Neural cell (in vitro differentiated cells): Measurements from ENCODE around the gene CHRNA4. TPM values are rescaled to one million over a fixed set of nuclear protein-coding genes. Genes with fewer than 3 reads are reported as not detected.

Experiments
- H2AFZ ChIP-seq: fragments of 200-600, 300-800 bp; sonication (generic), shearing (Covaris generic); 2 replicates; pipeline ENCODE4 v1.6.0; 2014; ENCODE audit warnings: low read depth, mild to moderate bottlenecking, antibody characterized with exemption, low read length, moderate library complexity
- H3F3A ChIP-seq: fragments of 200-600 bp; shearing (Covaris generic); 2 replicates; pipeline ENCODE4 v1.6.1; 2016; ENCODE audit warnings: mild to moderate bottlenecking, moderate library complexity, mixed read lengths, antibody characterized with exemption, low read length; ENCODE audit not compliant: insufficient read depth, poor library complexity, severe bottlenecking
- H3K27ac ChIP-seq: fragments of 200-600, 300-800 bp; sonication (generic), shearing (Covaris generic); 2 replicates; pipeline ENCODE4 v1.5.1; 2014; ENCODE audit warnings: mild to moderate bottlenecking, low read length, moderate library complexity
- H3K27me3 ChIP-seq: fragments of 300-800, 200-600 bp; sonication (generic), shearing (Covaris generic); 2 replicates; pipeline ENCODE4 v1.6.0; 2014; ENCODE audit warnings: mild to moderate bottlenecking, low read depth, low read length, moderate library complexity; ENCODE audit not compliant: insufficient read depth
- H3K36me3 ChIP-seq: fragments of 300-800, 200-600 bp; sonication (generic), shearing (Covaris generic); 2 replicates; pipeline ENCODE4 v1.5.1; 2014; ENCODE audit warnings: mild to moderate bottlenecking, antibody characterized with exemption, low read length, moderate library complexity; ENCODE audit not compliant: insufficient read depth
- H3K4me2 ChIP-seq: fragments of 300-800, 200-600 bp; sonication (generic), shearing (Covaris generic); 2 replicates; pipeline ENCODE4 v1.6.0; 2014; ENCODE audit warnings: mild to moderate bottlenecking, low read length
- H3K4me3 ChIP-seq: fragments of 300-800, 200-600 bp; sonication (generic), shearing (Covaris generic); 2 replicates; pipeline ENCODE4 v1.5.1; 2014; ENCODE audit warnings: mild to moderate bottlenecking, low read length, moderate library complexity
- H3K79me2 ChIP-seq: fragments of 200-600 bp; shearing (Covaris generic); replicated peaks from 2 replicates; pipeline ENCODE4 v1.6.0; 2014; ENCODE audit warnings: mild to moderate bottlenecking, low read length, moderate library complexity; ENCODE audit not compliant: insufficient read depth
- H3K9ac ChIP-seq: fragments of 300-800, 200-600 bp; sonication (generic), shearing (Covaris generic); 2 replicates; pipeline ENCODE4 v1.6.1; 2016; ENCODE audit warnings: mild to moderate bottlenecking, low read length, mixed read lengths
- H3K9me2 ChIP-seq: fragments of 200-600 bp; shearing (Covaris generic); 2 replicates; pipeline ENCODE4 v1.6.1; 2016; ENCODE audit warnings: mild to moderate bottlenecking, low read length, mixed read lengths; ENCODE audit not compliant: insufficient read depth
- H3K9me3 ChIP-seq: fragments of 200-600, 300-800 bp; sonication (generic), shearing (Covaris generic); 2 replicates; pipeline ENCODE4 v1.6.1; 2016; ENCODE audit warnings: mild to moderate bottlenecking, mixed run types, low read length, moderate library complexity, mixed read lengths
- H4K20me1 ChIP-seq: fragments of 200-600 bp; shearing (Covaris generic); 2 replicates; pipeline ENCODE4 v1.6.1; 2016; ENCODE audit warnings: mild to moderate bottlenecking, mixed run types; ENCODE audit not compliant: insufficient read depth
- EP300 ChIP-seq: fragments of 450-650 bp; conservative IDR thresholded peaks from 2 replicates; pipeline ENCODE4 v1.6.1; 2014; ENCODE audit warnings: antibody characterized with exemption, mild to moderate bottlenecking, moderate library complexity; ENCODE audit not compliant: poor library complexity, severe bottlenecking
- EZH2 ChIP-seq: fragments of 200-600, 300-800 bp; shearing (Covaris generic), sonication (generic); IDR thresholded peaks from 2 replicates; pipeline ENCODE4 v1.6.1; 2014; ENCODE audit warnings: antibody characterized with exemption, low read length, borderline replicate concordance, mild to moderate bottlenecking; ENCODE audit not compliant: insufficient read depth, poor library complexity, severe bottlenecking
- MXI1 ChIP-seq: fragments of 450-650 bp; conservative IDR thresholded peaks from 2 replicates; pipeline ENCODE4 v1.6.1; 2014; ENCODE audit warnings: antibody characterized with exemption, mild to moderate bottlenecking; ENCODE audit not compliant: poor library complexity, severe bottlenecking
- POLR2AphosphoS5 ChIP-seq: IDR thresholded peaks from 2 replicates; pipeline ENCODE4 v1.6.1; 2012
- RAD21 ChIP-seq: fragments of 450-650 bp; conservative IDR thresholded peaks from 2 replicates; pipeline ENCODE4 v1.6.1; 2014; ENCODE audit warnings: antibody characterized with exemption, mild to moderate bottlenecking, moderate library complexity
- SMC3 ChIP-seq: fragments of 450-650 bp; conservative IDR thresholded peaks from 2 replicates; pipeline ENCODE4 v1.6.1; 2014; ENCODE audit warnings: antibody characterized with exemption, mild to moderate bottlenecking, moderate library complexity; ENCODE audit not compliant: poor library complexity
- TAF1 ChIP-seq: IDR thresholded peaks from 2 replicates; pipeline ENCODE4 v1.6.1; 2012; ENCODE audit warnings: low read depth
- polyA plus RNA-seq: library from polyadenylated mRNA; depleted of rRNA; stranded (reverse); fragments of >200 nt; gene quantifications from 2 replicates; pipeline ENCODE4 v1.2.3, GENCODE V29; 2014
- TF ChIP-seq, protein P1 (sequence below): fragments of 450-650 bp; IDR thresholded peaks from 2 replicates; pipeline ENCODE4 v1.5.1; 2014; ENCODE audit warnings: antibody characterized with exemption, mild to moderate bottlenecking, moderate library complexity; ENCODE audit not compliant: poor library complexity, severe bottlenecking
- TF ChIP-seq, protein P2 (sequence below): IDR thresholded peaks from 2 replicates; pipeline ENCODE4 v1.6.1; 2012; ENCODE audit warnings: borderline replicate concordance

The CHRNA4 gene
- polyA plus RNA-seq, 1 donor from 2014 or later, result 6.8 TPM

DNA sequence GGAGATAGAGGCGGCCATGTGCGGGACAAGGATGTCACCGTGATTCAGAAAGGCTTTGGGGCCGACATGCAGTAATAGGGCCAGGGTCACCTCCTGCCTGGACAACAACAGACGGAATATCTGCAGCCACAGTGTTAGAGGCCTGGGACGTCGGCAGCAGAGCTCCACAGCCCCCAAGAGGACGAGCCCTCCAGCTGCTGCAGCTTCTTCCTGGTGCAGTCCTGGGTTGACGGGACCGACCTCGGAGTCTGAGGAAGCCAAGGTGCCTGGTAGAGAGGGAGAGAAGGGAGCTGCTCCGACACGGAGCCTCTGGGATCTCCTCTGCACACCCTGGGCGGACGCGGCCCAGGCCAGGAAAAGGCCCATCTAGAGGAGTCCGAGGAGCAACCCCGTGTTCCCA is 23.2 kb upstream of the CHRNA4 start:
- no peaks in the 10 kb centered on the region for H3K36me3 ChIP-seq
- no peaks in the 10 kb centered on the region for H3K9me2 ChIP-seq
- H2AFZ ChIP-seq, result no peak overlapping the region
- H3F3A ChIP-seq, result no peaks in the 10 kb centered on the region
- H3K79me2 ChIP-seq, result no peaks in the 10 kb centered on the region
- no peaks in the 10 kb centered on the region for H4K20me1 ChIP-seq
- no peak overlapping the region for H3K4me2 ChIP-seq
- no peak overlapping the region for H3K4me3 ChIP-seq
- TF ChIP-seq TAF1 (no peak), EP300 (no peak), SMC3 (no peak), EZH2 (no peak), POLR2AphosphoS5 (no peak), RAD21 (no peak), MXI1 (no peak)
- TF ChIP-seq, protein P1, sequence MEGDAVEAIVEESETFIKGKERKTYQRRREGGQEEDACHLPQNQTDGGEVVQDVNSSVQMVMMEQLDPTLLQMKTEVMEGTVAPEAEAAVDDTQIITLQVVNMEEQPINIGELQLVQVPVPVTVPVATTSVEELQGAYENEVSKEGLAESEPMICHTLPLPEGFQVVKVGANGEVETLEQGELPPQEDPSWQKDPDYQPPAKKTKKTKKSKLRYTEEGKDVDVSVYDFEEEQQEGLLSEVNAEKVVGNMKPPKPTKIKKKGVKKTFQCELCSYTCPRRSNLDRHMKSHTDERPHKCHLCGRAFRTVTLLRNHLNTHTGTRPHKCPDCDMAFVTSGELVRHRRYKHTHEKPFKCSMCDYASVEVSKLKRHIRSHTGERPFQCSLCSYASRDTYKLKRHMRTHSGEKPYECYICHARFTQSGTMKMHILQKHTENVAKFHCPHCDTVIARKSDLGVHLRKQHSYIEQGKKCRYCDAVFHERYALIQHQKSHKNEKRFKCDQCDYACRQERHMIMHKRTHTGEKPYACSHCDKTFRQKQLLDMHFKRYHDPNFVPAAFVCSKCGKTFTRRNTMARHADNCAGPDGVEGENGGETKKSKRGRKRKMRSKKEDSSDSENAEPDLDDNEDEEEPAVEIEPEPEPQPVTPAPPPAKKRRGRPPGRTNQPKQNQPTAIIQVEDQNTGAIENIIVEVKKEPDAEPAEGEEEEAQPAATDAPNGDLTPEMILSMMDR, result no peak
- TF ChIP-seq, protein P2, sequence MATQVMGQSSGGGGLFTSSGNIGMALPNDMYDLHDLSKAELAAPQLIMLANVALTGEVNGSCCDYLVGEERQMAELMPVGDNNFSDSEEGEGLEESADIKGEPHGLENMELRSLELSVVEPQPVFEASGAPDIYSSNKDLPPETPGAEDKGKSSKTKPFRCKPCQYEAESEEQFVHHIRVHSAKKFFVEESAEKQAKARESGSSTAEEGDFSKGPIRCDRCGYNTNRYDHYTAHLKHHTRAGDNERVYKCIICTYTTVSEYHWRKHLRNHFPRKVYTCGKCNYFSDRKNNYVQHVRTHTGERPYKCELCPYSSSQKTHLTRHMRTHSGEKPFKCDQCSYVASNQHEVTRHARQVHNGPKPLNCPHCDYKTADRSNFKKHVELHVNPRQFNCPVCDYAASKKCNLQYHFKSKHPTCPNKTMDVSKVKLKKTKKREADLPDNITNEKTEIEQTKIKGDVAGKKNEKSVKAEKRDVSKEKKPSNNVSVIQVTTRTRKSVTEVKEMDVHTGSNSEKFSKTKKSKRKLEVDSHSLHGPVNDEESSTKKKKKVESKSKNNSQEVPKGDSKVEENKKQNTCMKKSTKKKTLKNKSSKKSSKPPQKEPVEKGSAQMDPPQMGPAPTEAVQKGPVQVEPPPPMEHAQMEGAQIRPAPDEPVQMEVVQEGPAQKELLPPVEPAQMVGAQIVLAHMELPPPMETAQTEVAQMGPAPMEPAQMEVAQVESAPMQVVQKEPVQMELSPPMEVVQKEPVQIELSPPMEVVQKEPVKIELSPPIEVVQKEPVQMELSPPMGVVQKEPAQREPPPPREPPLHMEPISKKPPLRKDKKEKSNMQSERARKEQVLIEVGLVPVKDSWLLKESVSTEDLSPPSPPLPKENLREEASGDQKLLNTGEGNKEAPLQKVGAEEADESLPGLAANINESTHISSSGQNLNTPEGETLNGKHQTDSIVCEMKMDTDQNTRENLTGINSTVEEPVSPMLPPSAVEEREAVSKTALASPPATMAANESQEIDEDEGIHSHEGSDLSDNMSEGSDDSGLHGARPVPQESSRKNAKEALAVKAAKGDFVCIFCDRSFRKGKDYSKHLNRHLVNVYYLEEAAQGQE, result no peak
- peaks cover 3% of the 10 kb centered on the region for H3K9me3 ChIP-seq
- no peak overlapping the region for H3K27ac ChIP-seq
- no peak overlapping the region for H3K9ac ChIP-seq
- H3K27me3 ChIP-seq, result no peaks in the 10 kb centered on the region

DNA sequence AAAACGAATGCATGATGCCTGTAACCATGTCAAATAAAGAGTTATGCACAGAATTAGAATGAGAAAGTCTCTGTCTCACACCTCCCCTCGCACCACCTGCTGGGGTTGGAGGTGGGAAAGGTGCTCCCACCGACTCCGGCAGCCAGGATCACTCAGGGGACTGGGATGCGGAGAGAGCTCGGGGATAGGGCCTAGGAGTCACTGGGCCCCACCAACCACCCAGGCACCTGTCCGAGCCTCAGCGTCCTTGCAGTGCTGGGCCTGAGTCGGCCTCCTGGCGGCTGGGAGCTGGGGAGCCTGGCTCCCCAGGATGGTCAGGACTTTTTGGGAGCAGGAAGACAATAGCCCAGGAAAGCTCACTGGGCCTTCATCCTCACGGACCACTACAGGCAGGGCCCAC is 22.4 kb upstream of the CHRNA4 start:
- no peaks in the 10 kb centered on the region for H3K9me2 ChIP-seq
- H3K27ac ChIP-seq, result no peak overlapping the region
- H3K4me3 ChIP-seq, result no peak overlapping the region
- H3K36me3 ChIP-seq, result no peaks in the 10 kb centered on the region
- no peaks in the 10 kb centered on the region for H3F3A ChIP-seq
- no peaks in the 10 kb centered on the region for H3K79me2 ChIP-seq
- H4K20me1 ChIP-seq, result no peaks in the 10 kb centered on the region
- TF ChIP-seq EZH2 (no peak), RAD21 (no peak), MXI1 (no peak), TAF1 (no peak)
- H3K4me2 ChIP-seq, result no peak overlapping the region
- no peaks in the 10 kb centered on the region for H3K27me3 ChIP-seq
- H3K9me3 ChIP-seq, result peaks cover under 1% of the 10 kb centered on the region
- H2AFZ ChIP-seq, result no peak overlapping the region
- H3K9ac ChIP-seq, result no peak overlapping the region
